HCEC 1CT (cell line): Measurements from ENCODE around the gene DBNDD1.
"Not testable (repeated sequence)": the region's sequence is repeated elsewhere in the genome, so short reads cannot be mapped to it uniquely, and the experiment has no call there.

ENCODE experiments used
- DNase-seq: peaks from one replicate; pipeline ENCODE4 v3.0.0-alpha.2; 2017

The DBNDD1 gene

GRCh38 chr16:89986600-89986999 lies 32.7 kb downstream of the DBNDD1 start:
- no peak for DNase-seq

GRCh38 chr16:89985219-89985618 lies 34.0 kb downstream of the DBNDD1 start:
- DNase-seq: no peak

- no peak for DNase-seq
Measured at GRCh38 chr16:89984216-89984615, 35.0 kb downstream of the DBNDD1 start.

DNA sequence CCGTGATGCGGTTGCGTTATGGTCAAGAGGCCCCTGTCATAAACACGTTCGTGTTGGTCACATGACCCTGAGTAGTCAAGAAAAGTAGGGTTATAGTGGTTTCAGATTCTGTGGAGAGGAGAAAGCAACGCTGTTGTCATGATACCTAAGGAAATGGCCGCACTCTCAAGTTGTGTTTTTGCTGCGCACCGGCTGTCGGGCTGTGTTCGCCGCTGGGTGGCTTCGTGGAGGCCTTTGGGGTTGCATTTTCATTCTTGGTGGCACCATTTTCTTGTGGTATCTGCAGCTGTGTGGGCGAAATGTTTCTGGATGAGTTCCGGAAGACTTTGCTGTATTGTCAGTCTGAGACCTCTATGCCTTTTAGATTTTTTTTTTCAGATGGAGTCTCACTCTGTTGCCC lies 35.7 kb downstream of the DBNDD1 start:
- DNase-seq: no peak

DNA sequence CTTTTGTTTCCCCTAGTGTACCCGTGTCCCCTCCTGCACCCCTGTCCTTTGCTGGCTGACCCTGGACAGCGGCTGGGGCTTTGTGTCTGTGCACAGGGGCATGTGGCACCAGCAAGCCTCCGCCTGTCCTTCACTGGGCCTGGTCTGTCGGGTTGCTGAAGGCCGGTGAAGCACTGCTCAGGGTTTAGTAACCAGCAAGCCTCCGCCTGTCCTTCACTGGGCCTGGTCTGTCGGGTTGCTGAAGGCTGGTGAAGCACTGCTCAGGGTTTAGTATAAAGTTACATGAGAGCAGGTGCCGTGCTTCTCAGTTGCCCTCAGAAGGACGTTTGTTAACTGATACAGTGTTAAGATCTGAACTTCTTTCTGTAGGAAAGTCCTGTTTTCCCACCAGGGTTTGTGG lies 36.9 kb downstream of the DBNDD1 start:
- no peak for DNase-seq

DNA sequence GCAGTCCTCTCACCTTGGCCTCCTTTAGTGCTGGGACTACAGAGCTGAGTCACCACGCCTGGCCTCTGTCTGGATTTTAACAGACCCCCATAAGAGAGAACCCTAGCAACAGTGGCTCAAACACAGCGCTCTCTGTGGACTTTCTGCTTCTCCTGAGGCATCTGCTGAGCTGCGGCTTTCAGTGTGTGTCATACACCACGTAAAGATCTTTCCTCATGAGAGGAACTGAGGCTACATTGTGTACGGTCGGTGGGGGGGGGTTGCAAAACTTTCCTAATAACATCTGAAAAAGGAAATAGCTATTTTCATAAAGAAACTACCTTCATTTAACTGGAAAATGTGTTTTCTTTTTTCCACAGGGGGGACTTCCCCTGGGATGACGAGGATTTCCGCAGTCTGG lies 37.8 kb downstream of the DBNDD1 start:
- DNase-seq: no peak

GRCh38 chr16:89974870-89975269 lies 44.4 kb downstream of the DBNDD1 start:
- DNase-seq: no peak

DNA sequence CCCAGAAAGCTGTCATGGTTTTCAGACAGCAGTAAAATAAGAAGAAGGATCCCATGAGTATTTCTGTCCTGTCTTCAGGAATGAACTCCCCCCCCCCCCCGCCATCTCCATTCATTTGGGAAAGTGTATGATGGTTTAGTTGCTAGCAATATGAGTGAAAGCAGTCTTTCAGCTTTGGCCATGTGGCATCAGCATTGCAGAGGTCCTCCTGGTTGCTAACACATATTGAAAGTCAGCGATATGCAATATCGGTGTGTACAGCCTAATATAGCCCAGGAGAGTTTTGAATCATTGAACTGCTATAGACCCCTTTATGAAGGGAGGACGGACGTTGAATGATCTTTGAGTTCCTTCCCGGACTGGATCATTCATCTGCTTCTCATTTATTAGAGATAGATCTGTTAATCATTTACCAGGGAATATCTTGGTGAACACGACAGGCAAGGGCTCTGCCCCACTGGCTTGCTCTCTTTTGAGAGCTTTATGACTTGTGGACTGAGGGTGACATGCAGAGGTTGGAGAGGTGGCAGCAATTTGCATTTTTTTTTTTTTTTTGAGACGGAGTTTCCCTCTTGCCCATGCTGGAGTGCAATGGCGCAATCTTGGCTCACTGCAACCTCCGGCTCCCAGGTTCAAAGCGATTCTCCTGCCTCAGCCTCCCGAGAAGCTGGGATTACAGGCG lies 45.5 kb downstream of the DBNDD1 start:
- DNase-seq: no peak

- DNase-seq: no peak
Measured at GRCh38 chr16:89973235-89973634, 46.0 kb downstream of the DBNDD1 start.

GRCh38 chr16:89972244-89973234 lies 46.7 kb downstream of the DBNDD1 start:
- DNase-seq: peak; percentile 86

DNA sequence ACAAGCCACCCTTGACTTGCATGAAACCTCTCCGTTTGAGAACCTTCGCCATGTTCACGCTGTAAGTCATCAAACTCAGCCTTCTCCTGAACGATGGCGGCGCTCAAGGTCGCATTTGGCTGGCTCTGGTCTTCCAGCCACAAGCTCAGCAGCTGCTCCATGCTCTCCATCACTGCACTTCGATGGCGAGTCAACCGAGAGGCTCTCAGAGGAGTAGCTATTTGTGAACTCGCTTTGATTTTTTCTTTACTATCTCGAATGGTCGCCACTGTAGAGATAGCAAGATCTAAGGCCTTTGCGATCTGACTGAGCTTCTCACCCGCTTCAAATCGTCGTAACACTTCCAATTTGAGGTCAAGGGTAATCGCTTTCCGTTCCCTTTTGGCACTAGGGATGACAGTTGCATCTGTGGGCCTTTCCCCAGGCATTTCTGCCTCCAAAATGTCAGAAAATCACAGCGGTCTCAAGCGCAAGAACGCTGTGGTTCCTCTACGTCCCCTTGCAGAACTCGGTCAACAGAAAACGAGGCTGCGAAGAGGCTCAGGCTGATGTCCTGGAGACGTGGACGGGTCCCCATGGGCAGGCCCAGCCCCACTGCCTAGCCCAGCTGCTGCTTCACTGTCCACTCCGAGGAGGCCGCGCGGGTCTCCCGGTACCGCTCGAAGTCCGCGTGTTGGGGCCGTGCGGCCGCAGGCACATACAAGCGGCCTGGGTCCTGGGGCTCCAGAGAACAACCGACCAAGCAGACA lies 47.6 kb downstream of the DBNDD1 start:
- DNase-seq: no peak

GRCh38 chr16:89969741-89970410 lies 49.4 kb downstream of the DBNDD1 start:
- no peak for DNase-seq

- DNase-seq: not testable (repeated sequence)
Measured at GRCh38 chr16:89968074-89968473, 51.2 kb downstream of the DBNDD1 start.

- DNase-seq: not testable (repeated sequence)
Measured at GRCh38 chr16:89967436-89967835, 51.8 kb downstream of the DBNDD1 start.

- DNase-seq: no peak
Measured at GRCh38 chr16:89966756-89967155, 52.5 kb downstream of the DBNDD1 start.

DNA sequence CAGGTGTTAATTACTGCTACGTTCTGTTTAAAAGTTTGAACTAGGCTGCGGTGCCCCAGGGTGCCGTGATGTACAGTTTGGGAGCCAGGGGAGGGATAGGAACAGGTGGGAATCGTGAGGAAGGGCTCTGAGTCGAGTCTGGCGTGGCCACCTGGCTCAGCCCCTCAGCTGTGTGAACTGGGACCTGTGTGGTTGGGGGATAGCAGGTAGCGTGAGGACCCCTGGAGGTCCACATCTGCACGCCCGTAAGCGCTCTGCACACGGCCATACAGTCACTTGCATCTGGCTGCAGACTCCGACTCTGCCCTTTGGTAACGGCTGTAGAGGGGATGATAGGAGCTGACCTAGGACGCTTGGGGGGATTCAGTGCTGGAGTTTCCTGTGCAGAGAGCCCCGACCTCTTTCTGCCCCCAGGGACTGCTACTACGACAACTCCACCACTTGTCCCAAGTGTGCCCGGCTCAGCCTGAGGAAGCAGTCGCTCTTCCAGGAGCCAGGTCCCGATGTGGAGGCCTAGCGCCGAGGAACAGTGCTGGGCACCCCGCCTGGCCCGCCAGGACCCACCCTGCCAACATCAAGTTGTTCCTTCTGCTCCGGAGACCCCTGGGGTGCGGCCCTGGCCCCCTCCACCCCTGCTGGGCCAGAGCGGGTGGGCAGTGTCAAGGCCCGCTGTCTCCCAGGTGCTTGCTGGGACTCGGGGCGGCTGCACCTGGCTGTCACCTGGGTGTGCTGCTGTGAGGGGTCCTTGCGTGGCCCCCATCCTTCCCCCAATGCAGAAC lies 53.6 kb downstream of the DBNDD1 start:
- DNase-seq: no peak

DNA sequence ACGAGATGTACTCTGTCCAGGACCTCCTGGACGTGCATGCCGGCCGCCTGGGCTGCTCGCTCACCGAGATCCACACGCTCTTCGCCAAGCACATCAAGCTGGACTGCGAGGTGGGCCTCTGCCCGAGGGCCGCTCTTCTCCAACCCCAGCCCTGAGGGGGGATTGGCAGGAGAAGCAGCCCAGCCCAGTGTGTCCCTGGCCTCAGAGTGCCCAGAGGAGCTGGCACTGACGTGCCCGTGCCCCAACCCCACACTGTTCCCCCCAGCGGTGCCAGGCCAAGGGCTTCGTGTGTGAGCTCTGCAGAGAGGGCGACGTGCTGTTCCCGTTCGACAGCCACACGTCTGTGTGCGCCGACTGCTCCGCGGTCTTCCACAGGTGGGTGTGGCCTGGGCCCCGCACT lies 55.1 kb downstream of the DBNDD1 start:
- no peak for DNase-seq

DNA sequence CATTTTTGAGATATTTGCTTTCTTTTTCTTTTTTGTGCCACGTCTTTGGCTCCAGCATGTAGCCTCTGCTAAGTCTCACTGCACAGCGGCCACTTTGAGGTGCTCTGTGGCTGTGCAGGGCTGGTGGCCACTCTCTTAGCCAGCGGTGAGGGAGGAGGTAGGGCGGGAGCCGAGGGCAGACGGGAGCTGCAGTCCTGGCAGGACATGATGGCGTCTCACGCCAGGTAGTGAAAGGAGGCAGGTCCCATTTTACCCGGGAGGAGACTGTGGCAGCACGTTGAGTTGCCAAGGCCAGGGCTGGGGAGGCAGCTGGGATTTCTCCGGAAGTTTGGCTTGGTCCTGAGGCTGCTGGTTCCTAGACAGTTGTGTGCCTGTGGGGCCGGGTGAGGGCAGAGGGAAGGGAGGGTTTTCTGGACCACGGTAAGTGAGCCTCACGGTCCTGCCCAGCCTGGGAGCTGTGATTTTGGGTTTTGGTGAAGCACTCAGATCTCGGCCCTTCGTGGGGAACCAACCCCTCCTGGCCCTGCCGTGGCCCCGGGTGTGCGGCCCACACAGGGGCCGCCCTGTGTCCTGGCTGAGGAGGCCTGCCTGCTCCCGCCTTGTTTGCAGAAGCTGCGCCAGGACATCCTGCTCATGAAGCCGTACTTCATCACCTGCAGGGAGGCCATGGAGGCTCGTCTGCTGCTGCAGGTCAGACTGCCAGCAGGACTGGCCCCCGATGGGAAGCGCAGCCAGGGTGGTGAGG lies 56.3 kb downstream of the DBNDD1 start:
- DNase-seq: no peak

DNA sequence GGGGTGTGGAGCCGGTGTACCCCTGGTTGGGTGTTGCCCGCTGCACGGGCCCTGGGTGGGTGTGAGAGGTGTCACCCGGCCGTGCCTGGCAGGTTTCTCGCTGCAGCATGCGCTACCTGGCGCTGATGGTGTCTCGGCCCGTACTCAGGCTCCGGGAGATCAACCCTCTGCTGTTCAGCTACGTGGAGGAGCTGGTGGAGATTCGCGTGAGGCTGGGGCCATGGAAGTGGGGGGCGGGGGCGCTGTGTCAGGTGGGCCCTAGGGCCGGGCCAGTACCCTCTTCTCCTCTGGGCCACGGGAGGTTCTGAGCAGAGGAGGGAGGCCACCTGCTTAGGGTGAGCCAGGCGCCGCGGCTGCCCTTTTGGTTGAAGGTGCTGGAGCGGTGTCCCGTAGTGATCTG lies 57.3 kb downstream of the DBNDD1 start:
- DNase-seq: no peak

DNA sequence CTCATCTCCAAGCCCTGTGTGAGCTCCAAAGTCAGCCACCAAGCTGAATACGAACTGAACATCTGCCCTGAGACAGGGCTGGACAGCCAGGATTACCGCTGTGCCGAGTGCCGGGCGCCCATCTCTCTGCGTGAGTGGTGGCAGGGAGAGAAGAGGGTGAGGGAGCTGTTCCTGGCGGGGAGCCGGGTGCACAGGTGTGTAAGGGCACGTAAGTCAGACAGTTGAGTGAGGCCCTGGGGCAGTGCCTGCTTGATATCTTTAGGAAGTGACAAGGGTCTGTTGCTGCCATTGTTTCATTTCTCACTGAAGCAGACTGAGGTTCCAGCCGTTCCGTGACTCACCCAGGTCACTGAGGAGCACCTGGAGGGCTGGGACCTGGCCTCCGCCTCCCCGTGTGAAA lies 58.3 kb downstream of the DBNDD1 start:
- no peak for DNase-seq

GRCh38 chr16:89958596-89958995 lies 60.7 kb downstream of the DBNDD1 start:
- DNase-seq: no peak
